IPS-11a (cell line): Measurements from ENCODE around the gene BACE2.
"Not testable (repeated sequence)": the region's sequence is repeated elsewhere in the genome, so short reads cannot be mapped to it uniquely, and the experiment has no call there.

Experiments used
- H3K4me3 ChIP-seq: one replicate; pipeline ENCODE4 v1.5.1; 2013; ENCODE audit warnings: low read depth, low read length, control low read depth

BACE2 gene

GRCh38 chr21:41235201-41235600 is 67.2 kb downstream of the BACE2 start:
- no peak overlapping the region for H3K4me3 ChIP-seq

- H3K4me3 ChIP-seq, result no peak overlapping the region
These were observed 68.5 kb downstream of the BACE2 start for GRCh38 chr21:41236352-41236973.

- H3K4me3 ChIP-seq, result not testable (repeated sequence)
These were observed 70.3 kb downstream of the BACE2 start for GRCh38 chr21:41238081-41238796.

GRCh38 chr21:41240040-41240439 is 72.1 kb downstream of the BACE2 start:
- H3K4me3 ChIP-seq, result no peak overlapping the region

- H3K4me3 ChIP-seq, result no peak overlapping the region
These were observed 73.4 kb downstream of the BACE2 start for GRCh38 chr21:41241341-41241740.

- H3K4me3 ChIP-seq, result no peak overlapping the region
These were observed 74.4 kb downstream of the BACE2 start for GRCh38 chr21:41242238-41242829.

- H3K4me3 ChIP-seq, result no peak overlapping the region
These were observed 75.1 kb downstream of the BACE2 start for GRCh38 chr21:41243107-41243506.

- not testable (repeated sequence) for H3K4me3 ChIP-seq
These were observed 76.4 kb downstream of the BACE2 start for GRCh38 chr21:41244266-41244880.

GRCh38 chr21:41245509-41246135 is 77.7 kb downstream of the BACE2 start:
- no peak overlapping the region for H3K4me3 ChIP-seq

- no peak overlapping the region for H3K4me3 ChIP-seq
These were observed 78.8 kb downstream of the BACE2 start for GRCh38 chr21:41246808-41247207.

GRCh38 chr21:41247561-41248545 is 79.9 kb downstream of the BACE2 start:
- no peak overlapping the region for H3K4me3 ChIP-seq

- H3K4me3 ChIP-seq, result no peak overlapping the region
These were observed 81.5 kb downstream of the BACE2 start for GRCh38 chr21:41249476-41249875.

- no peak overlapping the region for H3K4me3 ChIP-seq
These were observed 82.6 kb downstream of the BACE2 start for GRCh38 chr21:41250519-41250918.

GRCh38 chr21:41251961-41252642 is 84.1 kb downstream of the BACE2 start:
- no peak overlapping the region for H3K4me3 ChIP-seq

- no peak overlapping the region for H3K4me3 ChIP-seq
These were observed 86.2 kb downstream of the BACE2 start for GRCh38 chr21:41254090-41254700.

- no peak overlapping the region for H3K4me3 ChIP-seq
These were observed 87.2 kb downstream of the BACE2 start for GRCh38 chr21:41255190-41255589.

GRCh38 chr21:41256231-41256630 is 88.3 kb downstream of the BACE2 start:
- not testable (repeated sequence) for H3K4me3 ChIP-seq

GRCh38 chr21:41256771-41257702 is 89.1 kb downstream of the BACE2 start:
- no peak overlapping the region for H3K4me3 ChIP-seq
